ENCODE data around the gene TRMT5. TPM values are rescaled to one million over a fixed set of nuclear protein-coding genes. Genes with fewer than 3 reads are reported as not detected.

Gene TRMT5
- polyA plus RNA-seq, 3 donors = 22.9 to 28.8 (median 24.6) TPM

DNA sequence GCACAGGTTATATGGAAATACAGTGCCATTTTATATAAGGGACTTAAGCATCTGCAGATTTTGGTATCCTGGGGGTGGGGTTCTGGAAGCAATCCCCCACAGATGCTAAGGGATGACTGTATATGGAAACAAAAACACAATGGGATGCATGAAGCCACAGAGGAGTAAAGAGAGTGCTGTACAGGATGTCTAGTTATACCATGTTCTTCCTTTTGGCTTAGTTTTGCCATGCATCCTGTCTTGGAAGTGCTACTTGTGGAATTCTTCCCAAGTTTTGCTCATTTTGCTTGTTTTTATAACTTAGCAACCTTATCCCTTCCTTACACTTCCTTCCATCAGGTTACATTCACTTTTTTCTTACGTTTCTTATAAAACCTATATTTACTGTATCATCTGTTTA lies 55.6 kb downstream of the TRMT5 start:
- DNase-seq (ENCODE audit: extremely low read depth in 1 of 11, low read depth in 9 of 11, low spot score in 4 of 11) = no peak

DNA sequence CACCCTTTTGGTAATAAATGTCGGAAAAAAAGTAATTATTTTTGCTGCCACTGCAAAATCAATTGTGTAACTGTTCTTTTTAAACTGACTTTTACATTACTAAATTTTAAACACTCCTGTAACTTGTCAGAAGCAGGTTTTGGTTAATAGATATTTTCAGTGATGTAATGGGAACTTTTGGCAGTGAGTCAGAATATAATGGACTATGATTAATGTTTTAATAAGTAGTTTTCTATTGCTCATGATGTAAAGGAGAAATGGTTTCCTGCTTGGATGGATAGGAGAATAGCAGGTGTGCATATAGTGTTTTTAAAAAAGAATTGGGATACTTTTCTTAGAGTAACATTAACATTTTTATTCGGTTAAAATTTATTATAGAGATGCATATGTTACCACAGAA lies 58.8 kb downstream of the TRMT5 start:
- DNase-seq (ENCODE audit: extremely low read depth in 1 of 11, low read depth in 9 of 11, low spot score in 4 of 11) = no peak

Other genes with a start within 250 kb of the TRMT5 start
- gene MNAT1, start 246.3 kb downstream of the TRMT5 start, polyA plus RNA-seq (ENCODE audit: insufficient read length in 3 of 3) = 10 to 100 TPM; 39.4 to 54.1 (median 47.2) TPM
- gene SLC38A6, start 166 bp upstream of the TRMT5 start, polyA plus RNA-seq (ENCODE audit: insufficient read length in 3 of 3) = 10 to 100 TPM; 18.6 to 30.6 (median 24.7) TPM